Activated CD4-positive, alpha-beta memory T cell treated with anti-CD3 and anti-CD28 coated beads for 36 hours (primary cell): ENCODE measurements around the gene ZNF285. TPM values are rescaled to one million over a fixed set of nuclear protein-coding genes. Genes with fewer than 3 reads are reported as not detected.
A peak's percentile ranks its signal among the peaks of the same experiment; 100 is the strongest.
"Not testable (repeated sequence)": the region's sequence is repeated elsewhere in the genome, so short reads cannot be mapped to it uniquely, and the experiment has no call there.

Experiments
- CTCF ChIA-PET: fragments of 350-600 bp; sonication (Branson Sonifier 250); formaldehyde crosslinking; loops from one replicate; lab custom pipeline; 2021; ENCODE audit warnings: antibody characterized with exemption, inconsistent platforms; lab: Charles Lee
- POLR2A ChIA-PET: fragments of 350-600 bp; sonication (Branson Sonifier 250); formaldehyde crosslinking; loops from one replicate; lab custom pipeline; 2021; ENCODE audit warnings: antibody characterized with exemption; lab: Charles Lee
- DNase-seq: peaks from one replicate; pipeline ENCODE4 v3.0.0-alpha.2; 2020
- H3K27ac Mint-ChIP-seq: one replicate; pipeline ENCODE4 v1.8.0; 2021; ENCODE audit warnings: mixed read lengths
- H3K27me3 Mint-ChIP-seq: one replicate; pipeline ENCODE4 v1.8.0; 2021; ENCODE audit warnings: mixed read lengths
- H3K36me3 Mint-ChIP-seq: one replicate; pipeline ENCODE4 v1.8.0; 2021; ENCODE audit warnings: mixed read lengths
- H3K4me1 Mint-ChIP-seq: one replicate; pipeline ENCODE4 v1.8.0; 2021; ENCODE audit warnings: low read depth, mixed read lengths
- H3K4me3 Mint-ChIP-seq: one replicate; pipeline ENCODE4 v1.8.0; 2021; ENCODE audit warnings: mild to moderate bottlenecking, mixed read lengths
- H3K9me3 Mint-ChIP-seq: one replicate; pipeline ENCODE4 v1.8.0; 2021; ENCODE audit warnings: mixed read lengths
- intact Hi-C: fragments of 100-400 bp; cut with micrococcal nuclease; formaldehyde crosslinking; loops from one replicate; pipeline ENCODE4 v1.15.1; 2023
- total RNA-seq, 2 experiments: library from RNA; stranded (reverse); gene quantifications; one replicate each; pipeline ENCODE4 v1.2.3, GENCODE V29; 2021

ZNF285 gene
- under 1 TPM; 0.22 to 0.26 TPM for total RNA-seq

- Mint-ChIP-seq H3K4me1 (peaks cover 6% of the 10 kb centered on the region), H3K9me3 (peaks cover 52% of the 10 kb centered on the region), H3K36me3 (peaks cover 28% of the 10 kb centered on the region), H3K27me3 (peaks cover 2% of the 10 kb centered on the region), H3K4me3 (peak within 1 kb of the TSS; percentile 75), H3K27ac (no peak within 1 kb of the TSS)
- peak; percentile 79 for DNase-seq
- POLR2A ChIA-PET: no interaction called here
- CTCF ChIA-PET: no interaction called here
- intact Hi-C loops: no loop called here
Observed at GRCh38 chr19:44401139-44402115, at the start of gene ZNF285. ZNF285 (minus strand) TSS chr19:44401608; CDS start chr19:44397213, 4,395 bp downstream.

DNA sequence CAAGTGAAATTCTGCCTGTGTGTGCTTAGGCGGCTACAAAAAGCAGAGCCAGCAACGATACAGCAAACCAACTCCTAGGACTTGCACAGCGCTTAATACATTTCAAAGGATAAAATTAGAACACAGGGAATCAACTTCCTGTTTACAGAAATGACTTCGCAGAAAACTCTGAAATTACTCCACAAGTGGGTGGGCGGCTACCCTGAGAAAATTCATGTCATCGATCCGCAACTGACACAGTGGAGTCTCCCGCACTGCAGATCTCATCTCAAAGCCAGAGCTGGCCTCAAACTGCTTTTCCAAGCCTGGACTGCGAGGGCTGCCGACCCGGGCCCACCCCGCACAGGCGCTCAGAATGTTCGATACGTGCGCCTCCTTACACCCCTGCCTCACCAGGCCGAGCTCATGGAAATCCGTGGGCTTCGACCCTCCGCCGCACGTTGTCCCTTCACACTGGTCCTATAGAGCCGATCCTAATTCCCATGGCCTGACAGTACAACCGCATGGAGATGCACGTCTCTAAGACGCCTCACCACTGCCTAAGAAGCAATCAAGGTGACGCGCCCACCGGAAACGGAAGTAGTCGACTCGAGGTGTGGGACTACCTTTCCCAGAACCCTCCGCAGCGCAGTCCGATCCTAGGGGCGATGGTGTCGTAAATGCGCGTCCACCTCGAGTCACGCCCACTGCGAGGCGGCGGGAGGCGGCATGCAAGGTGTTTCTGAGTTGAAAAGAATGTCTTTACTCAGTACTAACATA, 46.7 kb upstream of the ZNF285 start, which contains the start of gene ZNF229:
Gene ZNF229, minus strand, starts transcription at position 557 of the 759 bp plus-strand sequence. CDS start 5,625 bp downstream, outside the sequence.
- intact Hi-C loops: no loop called here
- POLR2A ChIA-PET: no interaction called here
- Mint-ChIP-seq H3K4me1 (peaks cover 6% of the 10 kb centered on the region), H3K9me3 (peaks cover 84% of the 10 kb centered on the region), H3K27me3 (peaks cover 2% of the 10 kb centered on the region), H3K27ac (no peak within 1 kb of the TSS), H3K4me3 (peak within 1 kb of the TSS; percentile 69), H3K36me3 (peaks cover 57% of the 10 kb centered on the region)
- CTCF ChIA-PET: no interaction called here
- peak; percentile 68 for DNase-seq

DNA sequence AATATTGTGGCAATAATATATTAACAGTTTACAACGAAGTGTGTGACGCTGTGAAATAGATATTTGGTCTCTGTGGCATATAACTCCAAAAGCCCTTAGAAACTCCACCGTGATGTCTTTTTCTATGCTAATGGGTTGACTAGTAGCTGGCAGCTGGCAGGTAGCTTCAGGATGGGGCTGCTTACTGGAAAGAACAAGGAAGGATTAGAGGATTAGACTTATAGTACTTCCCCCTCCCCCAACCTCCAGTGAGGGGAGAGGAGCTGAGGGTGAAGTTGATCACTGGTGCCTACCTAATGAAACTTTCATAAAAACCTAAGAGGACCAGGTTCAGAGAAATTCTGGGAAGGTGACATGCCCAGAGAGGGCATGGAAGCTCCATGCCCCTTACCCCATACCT, 37.0 kb upstream of the ZNF285 start:
- Mint-ChIP-seq H3K4me1 (no peaks in the 10 kb centered on the region), H3K9me3 (peaks cover 80% of the 10 kb centered on the region), H3K27ac (no peak overlapping the region), H3K36me3 (peaks cover 15% of the 10 kb centered on the region), H3K27me3 (no peaks in the 10 kb centered on the region), H3K4me3 (no peak overlapping the region)
- ChIA-PET POLR2A (no interaction called here), CTCF (no interaction called here)
- intact Hi-C loops: no loop called here
- DNase-seq: no peak

DNA sequence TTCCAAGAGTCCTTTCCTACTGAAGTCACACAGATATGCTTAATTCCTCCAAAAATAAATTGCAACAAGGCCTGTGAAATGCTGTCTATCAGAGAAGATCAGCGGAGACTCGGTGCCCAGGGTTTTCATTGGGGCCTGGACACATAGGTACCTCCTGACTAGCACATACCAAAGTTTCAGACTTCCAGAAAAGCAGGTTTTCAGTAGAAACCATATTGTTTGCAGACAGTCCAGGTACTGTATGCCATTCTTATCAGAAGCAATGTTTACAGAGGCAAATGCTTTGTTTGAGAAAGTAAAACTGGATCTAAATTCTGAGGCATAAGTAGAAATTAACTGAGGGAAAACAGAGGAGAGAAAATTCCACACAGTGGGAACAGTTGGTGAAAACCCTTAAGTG, 34.0 kb upstream of the ZNF285 start:
- Mint-ChIP-seq H3K9me3 (peaks cover 83% of the 10 kb centered on the region), H3K36me3 (peaks cover 19% of the 10 kb centered on the region), H3K27ac (no peak overlapping the region), H3K4me3 (no peak overlapping the region), H3K27me3 (no peaks in the 10 kb centered on the region), H3K4me1 (no peaks in the 10 kb centered on the region)
- no peak for DNase-seq
- ChIA-PET POLR2A (no interaction called here), CTCF (no interaction called here)
- intact Hi-C loops: no loop called here

- Mint-ChIP-seq H3K4me1 (no peaks in the 10 kb centered on the region), H3K4me3 (no peak overlapping the region), H3K36me3 (peaks cover 22% of the 10 kb centered on the region), H3K27ac (no peak overlapping the region), H3K9me3 (peaks cover 86% of the 10 kb centered on the region), H3K27me3 (no peaks in the 10 kb centered on the region)
- CTCF ChIA-PET: no interaction called here
- DNase-seq: no peak
- POLR2A ChIA-PET: no interaction called here
- intact Hi-C loops: no loop called here
Observed at GRCh38 chr19:44430956-44431355, 29.5 kb upstream of the ZNF285 start.

- POLR2A ChIA-PET, H3K27me3 Mint-ChIP-seq, CTCF ChIA-PET, H3K36me3 Mint-ChIP-seq, H3K27ac Mint-ChIP-seq, DNase-seq, H3K4me3 Mint-ChIP-seq, H3K4me1 Mint-ChIP-seq, intact Hi-C loops: not testable (repeated sequence)
- peaks cover 45% of the 10 kb centered on the region for H3K9me3 Mint-ChIP-seq
Observed at GRCh38 chr19:44415553-44415952, 14.1 kb upstream of the ZNF285 start.

GRCh38 chr19:44389268-44389667, 12.1 kb downstream of the ZNF285 start:
- H3K4me1 Mint-ChIP-seq, POLR2A ChIA-PET, CTCF ChIA-PET, H3K27ac Mint-ChIP-seq, H3K27me3 Mint-ChIP-seq, H3K4me3 Mint-ChIP-seq, intact Hi-C loops, DNase-seq: not testable (repeated sequence)
- H3K36me3 Mint-ChIP-seq: peaks cover 27% of the 10 kb centered on the region
- H3K9me3 Mint-ChIP-seq: peaks cover 58% of the 10 kb centered on the region

DNA sequence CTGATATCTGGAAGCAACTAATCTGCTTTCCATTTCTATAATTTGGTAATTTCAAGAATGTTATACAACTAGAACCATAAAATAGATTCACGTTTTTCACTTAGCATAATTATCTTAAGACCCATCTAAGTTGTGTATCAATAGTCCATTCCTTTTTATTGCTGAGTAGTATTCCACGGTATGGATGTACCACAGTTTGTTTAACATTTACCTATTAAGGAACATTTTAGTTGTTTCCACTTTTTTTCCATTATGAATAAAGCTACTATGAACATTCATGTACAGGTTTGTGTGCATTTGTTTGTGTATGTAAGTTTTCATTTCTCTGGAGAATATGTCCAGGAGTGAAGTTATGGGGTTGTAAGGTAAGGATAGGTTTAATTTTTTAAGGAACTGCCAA, 26.6 kb downstream of the ZNF285 start:
- H3K27ac Mint-ChIP-seq: no peak overlapping the region
- H3K36me3 Mint-ChIP-seq: peaks cover 5% of the 10 kb centered on the region
- no peak overlapping the region for H3K4me3 Mint-ChIP-seq
- intact Hi-C loops: no loop called here
- no peak for DNase-seq
- POLR2A ChIA-PET: no interaction called here
- peaks cover 61% of the 10 kb centered on the region for H3K9me3 Mint-ChIP-seq
- H3K4me1 Mint-ChIP-seq: no peaks in the 10 kb centered on the region
- CTCF ChIA-PET: no interaction called here
- H3K27me3 Mint-ChIP-seq: no peaks in the 10 kb centered on the region

DNA sequence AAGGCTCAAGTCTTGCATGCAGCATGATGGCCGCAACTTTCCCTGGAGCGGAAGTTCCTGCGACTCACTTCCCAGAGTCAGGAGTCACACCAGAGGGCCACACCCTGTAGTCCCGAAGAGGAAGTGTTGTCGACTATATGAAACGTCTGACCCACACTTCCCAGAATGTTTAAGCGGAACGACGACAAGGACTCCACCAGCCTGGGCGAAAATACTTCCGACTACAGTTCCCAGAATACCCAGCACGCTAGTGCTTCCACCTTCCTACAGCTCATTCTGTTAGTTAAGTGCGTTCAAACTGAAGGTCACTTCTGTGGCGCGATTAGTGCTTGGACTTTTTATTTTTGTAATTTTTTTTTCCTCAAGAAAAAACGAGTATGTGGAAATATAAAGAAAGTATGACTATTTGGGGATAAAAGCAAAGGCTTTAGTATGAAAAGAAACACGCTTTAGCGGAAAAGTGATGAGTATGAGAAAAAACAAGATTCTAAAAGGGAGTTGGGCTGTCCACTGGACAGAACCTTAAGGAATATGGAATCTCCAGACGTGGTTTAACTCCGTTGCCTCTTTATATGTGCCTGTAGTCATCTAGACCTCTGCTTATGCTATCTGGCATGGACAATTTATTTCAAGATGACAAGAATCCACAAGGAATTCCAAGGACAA, 29.5 kb downstream of the ZNF285 start:
- intact Hi-C loops: no loop called here
- H3K4me3 Mint-ChIP-seq: no peak overlapping the region
- H3K27me3 Mint-ChIP-seq: peaks cover 2% of the 10 kb centered on the region
- no peaks in the 10 kb centered on the region for H3K4me1 Mint-ChIP-seq
- H3K9me3 Mint-ChIP-seq: peaks cover 67% of the 10 kb centered on the region
- no peak for DNase-seq
- no peak overlapping the region for H3K27ac Mint-ChIP-seq
- H3K36me3 Mint-ChIP-seq: peaks cover 5% of the 10 kb centered on the region
- ChIA-PET CTCF (no interaction called here), POLR2A (no interaction called here)

- no peak overlapping the region for H3K27ac Mint-ChIP-seq
- H3K4me1 Mint-ChIP-seq: no peaks in the 10 kb centered on the region
- intact Hi-C loops: no loop called here
- no peak overlapping the region for H3K4me3 Mint-ChIP-seq
- CTCF ChIA-PET: no interaction called here
- peaks cover 3% of the 10 kb centered on the region for H3K36me3 Mint-ChIP-seq
- no peak for DNase-seq
- POLR2A ChIA-PET: no interaction called here
- H3K27me3 Mint-ChIP-seq: peaks cover 2% of the 10 kb centered on the region
- H3K9me3 Mint-ChIP-seq: peaks cover 54% of the 10 kb centered on the region
Observed at GRCh38 chr19:44367024-44367423, 34.4 kb downstream of the ZNF285 start.

- Mint-ChIP-seq H3K36me3 (peaks cover 20% of the 10 kb centered on the region), H3K27ac (no peak within 1 kb of the TSS), H3K9me3 (peaks cover 39% of the 10 kb centered on the region), H3K27me3 (peaks cover 4% of the 10 kb centered on the region), H3K4me1 (no peaks in the 10 kb centered on the region), H3K4me3 (no peak within 1 kb of the TSS)
- intact Hi-C loops: no loop called here
- POLR2A ChIA-PET: no interaction called here
- CTCF ChIA-PET: no interaction called here
- peak; percentile 12 for DNase-seq
Observed at GRCh38 chr19:44356383-44357111, 44.9 kb downstream of the ZNF285 start, which contains the start of gene ZNF112. ZNF112 (minus strand) TSS chr19:44356680; CDS start chr19:44340539, 16,141 bp downstream.
